Measurements from ENCODE around the gene RNF187.
"Not testable (repeated sequence)": the region's sequence is repeated elsewhere in the genome, so short reads cannot be mapped to it uniquely, and the experiment has no call there.

The RNF187 gene

GRCh38 chr1:228488818-228489674, 1.9 kb downstream of the RNF187 start:
- no peak for DNase-seq

GRCh38 chr1:228490120-228491078, 3.2 kb downstream of the RNF187 start:
- DNase-seq: peak; percentile 83

DNA sequence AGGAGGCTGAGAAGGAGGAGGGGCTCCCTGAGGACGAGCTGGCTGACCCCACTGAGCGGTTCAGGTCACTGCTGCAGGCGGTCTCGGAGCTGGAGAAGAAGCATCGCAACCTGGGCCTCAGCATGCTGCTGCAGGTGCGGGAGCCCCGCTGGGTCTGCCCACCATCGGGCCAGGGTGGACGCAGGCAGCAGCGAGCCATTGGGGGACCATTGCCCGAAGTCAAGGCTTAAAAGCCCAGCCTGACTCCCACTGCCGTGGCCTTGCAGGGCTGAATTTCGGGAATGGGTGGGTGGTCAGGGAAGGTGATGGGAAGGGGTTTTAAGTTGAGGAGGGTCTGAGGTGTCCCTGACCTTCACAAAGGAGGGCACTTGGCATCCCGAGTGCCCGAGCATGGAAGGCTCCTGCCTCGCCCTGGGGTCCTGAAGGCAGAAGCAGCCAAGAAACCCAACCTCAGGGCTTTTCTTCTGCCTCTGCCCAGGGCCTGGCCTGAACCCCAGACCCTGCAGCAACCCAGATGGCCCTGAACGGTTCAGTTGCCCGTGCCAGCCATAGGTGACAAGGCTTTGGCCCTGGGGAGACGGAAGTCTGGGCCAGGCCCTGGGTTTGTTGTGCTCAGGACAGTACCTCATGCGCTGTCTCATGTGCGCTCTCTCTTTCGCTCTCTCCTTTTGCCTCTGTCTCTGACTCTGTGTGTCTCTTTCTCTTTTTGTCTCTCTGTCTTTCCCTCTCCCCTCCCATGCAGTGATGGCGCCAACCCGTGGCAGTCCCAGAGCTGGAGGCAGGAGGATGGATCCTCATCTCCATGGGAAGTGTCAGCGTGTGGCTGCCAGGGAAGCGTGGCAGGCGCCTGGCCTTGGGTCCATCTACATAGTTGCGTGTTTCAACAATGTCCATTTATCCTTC, 6.2 kb downstream of the RNF187 start:
- DNase-seq: no peak

- no peak for DNase-seq
These were observed 6.8 kb downstream of the RNF187 start for GRCh38 chr1:228494044-228494353.

GRCh38 chr1:228494391-228494790, 7.2 kb downstream of the RNF187 start:
- no peak for DNase-seq

DNA sequence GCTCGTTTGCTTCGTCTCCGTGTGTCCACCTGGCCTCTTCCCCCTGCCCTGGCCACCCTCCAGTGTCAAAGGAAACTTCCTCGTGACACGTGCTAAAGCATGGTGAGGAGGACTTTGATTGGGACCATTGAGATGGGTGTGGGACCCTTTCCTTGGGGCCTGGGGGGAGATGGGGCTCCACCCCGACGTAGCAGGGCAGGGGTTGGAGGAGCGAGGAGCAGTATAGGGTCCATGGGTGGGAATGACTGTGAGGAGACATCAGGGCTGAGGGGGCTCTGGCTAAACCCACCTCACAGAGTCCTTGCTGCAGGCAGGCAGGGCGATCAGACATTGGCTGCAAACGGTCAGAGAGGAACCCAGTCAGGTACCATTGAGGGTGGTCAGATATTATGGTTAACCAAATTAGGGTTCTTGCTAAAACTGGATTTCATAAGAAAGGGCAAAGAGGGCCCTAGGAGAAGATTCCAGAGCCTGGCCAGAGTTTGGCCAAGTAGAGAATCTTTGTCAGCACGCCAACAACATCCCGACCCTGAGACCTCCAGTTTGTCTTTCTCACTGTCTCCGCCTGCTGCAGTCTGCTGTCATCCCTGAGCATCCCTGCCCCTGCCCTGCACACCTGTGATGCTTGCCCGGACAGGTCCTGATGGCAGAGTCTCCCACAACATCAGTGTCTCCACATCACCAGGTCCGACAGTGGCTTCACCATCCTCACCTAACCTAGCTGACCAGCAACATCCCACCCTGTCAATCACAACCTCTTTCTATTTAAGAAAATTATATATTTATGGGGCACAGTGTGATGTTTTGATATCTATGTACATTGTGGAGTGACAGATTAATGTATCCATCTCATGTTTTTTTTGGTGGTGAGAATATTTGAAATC, 8.0 kb downstream of the RNF187 start:
- DNase-seq: no peak

DNA sequence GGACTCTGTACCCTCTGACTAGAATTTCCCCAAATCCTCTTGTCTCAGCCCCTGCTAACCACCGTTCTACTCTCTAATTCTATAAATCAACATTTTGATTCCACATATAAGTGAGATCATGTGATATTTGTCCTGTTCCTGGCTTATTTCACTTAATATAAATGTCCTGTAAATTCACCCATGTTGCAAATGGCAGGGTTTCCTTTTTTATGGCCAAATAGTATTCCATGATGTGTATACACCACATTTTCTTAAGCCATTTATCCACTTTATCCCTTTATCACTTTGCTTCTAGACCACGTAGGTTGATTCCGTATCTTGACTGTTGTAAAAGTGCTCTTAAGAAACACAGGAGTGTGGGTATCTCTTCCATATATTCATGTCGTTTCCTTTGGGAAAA, 8.9 kb downstream of the RNF187 start:
- DNase-seq: no peak

DNA sequence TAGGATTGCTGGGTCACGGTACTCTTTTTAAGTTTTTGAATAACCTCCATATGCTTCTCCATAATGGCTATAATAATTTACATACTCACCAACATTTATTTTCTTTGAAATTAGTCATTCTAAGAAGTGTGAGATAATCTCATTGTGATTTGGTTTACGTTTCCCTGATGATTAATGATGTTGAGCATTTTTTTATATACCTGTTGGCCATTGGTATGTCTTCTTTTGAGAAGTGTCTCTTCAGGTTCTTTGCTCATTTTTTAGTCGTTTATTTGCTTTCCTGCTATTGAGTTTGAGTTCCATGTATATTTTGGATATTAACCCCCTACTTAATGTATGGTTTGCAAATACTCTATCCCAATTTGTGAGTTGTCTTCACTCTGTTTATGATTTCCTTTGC, 9.3 kb downstream of the RNF187 start:
- DNase-seq: no peak

- no peak for DNase-seq
These were observed 10.0 kb downstream of the RNF187 start for GRCh38 chr1:228497206-228497605.

- DNase-seq: no peak
These were observed 10.6 kb downstream of the RNF187 start for GRCh38 chr1:228497817-228498216.

DNA sequence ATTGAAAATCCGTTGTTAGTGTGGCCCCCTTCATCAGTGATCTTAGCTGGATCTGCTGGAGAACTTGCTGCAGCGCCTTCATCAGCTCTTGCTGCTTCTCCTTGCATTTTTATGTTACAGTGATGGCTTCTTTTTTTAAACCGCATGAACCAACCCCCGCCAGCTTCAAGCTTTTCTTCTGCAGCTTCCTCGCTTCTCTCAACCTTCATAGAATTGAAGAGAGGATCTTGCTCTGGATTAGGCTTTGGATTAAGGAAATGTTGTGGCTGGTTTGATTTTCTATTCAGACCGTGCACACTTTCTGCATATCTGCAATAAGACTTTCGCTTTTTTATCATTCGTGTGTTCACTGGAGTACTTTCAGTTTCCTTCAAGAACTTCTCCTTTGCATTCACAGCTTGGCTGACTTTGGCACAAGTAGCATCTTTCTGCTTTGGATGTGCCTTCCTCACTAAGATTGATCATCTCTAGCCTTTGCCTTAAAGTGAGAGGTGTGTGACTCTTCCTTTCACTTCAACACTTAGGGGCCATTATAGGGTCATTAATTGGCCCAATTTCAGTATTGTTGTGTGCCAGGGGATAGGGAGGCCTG, 13.1 kb downstream of the RNF187 start:
- no peak for DNase-seq

GRCh38 chr1:228500901-228501871, 14.0 kb downstream of the RNF187 start:
- peak; percentile 91 for DNase-seq

DNA sequence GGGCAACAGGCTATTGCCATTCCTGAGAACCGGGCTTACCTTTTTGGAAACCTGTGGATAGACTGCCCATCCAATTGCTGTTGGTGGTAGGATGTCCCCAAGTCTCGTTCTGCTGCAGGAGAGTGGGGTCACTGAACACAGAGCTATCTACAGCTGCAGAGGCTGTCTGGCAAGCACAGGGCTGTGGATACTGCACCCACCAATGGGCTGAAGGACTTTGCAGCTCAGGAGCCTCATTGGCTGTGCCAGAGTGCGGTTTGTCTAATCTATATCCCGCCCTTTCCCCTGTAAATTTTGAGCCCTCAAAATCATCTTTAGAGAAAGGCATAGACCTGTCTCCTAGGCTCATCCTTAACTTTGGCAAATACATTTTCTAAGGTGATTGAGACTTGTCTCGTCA, 15.3 kb downstream of the RNF187 start:
- DNase-seq: no peak

DNA sequence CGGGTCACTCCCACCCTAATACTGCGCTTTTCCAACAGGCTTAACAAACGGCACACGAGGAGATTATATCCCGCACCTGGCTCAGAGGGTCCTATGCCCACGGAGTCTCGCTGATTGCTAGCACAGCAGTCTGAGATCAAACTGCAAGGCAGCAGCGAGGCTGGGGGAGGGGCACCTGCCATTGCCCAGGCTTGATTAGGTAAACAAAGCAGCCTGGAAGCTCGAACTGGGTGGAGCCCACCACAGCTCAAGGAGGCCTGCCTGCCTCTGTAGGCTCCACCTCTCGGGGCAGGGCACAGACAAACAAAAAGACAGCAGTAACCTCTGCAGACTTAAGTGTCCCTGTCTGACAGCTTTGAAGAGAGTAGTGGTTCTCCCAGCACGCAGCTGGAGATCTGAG, 18.8 kb downstream of the RNF187 start:
- not testable (repeated sequence) for DNase-seq

GRCh38 chr1:228507961-228508652, 20.9 kb downstream of the RNF187 start:
- no peak for DNase-seq

- no peak for DNase-seq
These were observed 21.7 kb downstream of the RNF187 start for GRCh38 chr1:228508840-228509415.

- no peak for DNase-seq
These were observed 23.1 kb downstream of the RNF187 start for GRCh38 chr1:228510101-228510802.

DNA sequence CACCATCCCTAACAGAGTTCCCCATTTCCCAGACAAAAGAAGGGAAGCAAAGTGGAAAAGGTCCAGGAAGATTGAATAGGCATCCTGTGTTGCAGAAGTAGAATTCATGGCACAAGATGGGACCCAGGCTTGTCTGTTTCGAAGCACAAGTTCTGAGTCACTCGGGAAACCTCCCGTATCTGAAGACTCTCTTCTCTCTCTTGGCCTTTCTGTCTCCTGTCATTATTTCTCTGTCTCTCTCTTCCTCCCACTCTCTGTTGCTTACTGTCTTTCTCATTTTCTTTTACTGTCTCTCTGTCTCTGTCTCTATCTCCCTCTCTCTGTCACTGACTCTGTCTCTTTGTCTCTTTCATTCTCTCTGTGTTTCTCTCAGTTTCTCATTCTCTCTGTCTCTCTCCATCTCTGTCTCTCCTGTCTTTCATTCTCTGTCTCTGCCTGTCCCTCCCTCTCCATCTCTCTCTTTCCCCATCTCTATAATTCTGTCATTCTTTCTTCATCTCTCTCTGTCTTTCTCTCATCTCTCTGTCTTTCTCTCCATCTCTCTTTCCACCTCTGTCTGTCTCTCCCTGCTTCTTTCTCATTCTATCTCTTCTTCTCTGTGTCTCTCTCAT, 23.7 kb downstream of the RNF187 start:
- no peak for DNase-seq

All from NCI-H1694 (cell line).